ENCODE data around the gene RBM20. TPM values are rescaled to one million over a fixed set of nuclear protein-coding genes. Genes with fewer than 3 reads are reported as not detected.
A peak's percentile ranks its signal among the peaks of the same experiment; 100 is the strongest.

Gene RBM20
- total and polyA plus RNA-seq, 10 of the 15 experiments (the other 5 are each of a cell fraction or from before 2014, with no cell fraction given), result 0.04 to 0.26 (median 0.15) TPM

- TF ChIP-seq ZBTB11 (CRISPR knock-in tag; IDR thresholded peaks at IDR 0.05), result no peak
- no peak for TF ChIP-seq CEBPZ (IDR thresholded peaks at IDR 0.05; ENCODE audit: low read depth, low read length)
- TF ChIP-seq SRF (IDR thresholded peaks at IDR 0.05; ENCODE audit: low read depth in 2 of 2, low read length in 2 of 2), result no peak
- peak; percentile 49; the same call in 1 of the 2 replicates for TF ChIP-seq CREB1 (IDR thresholded peaks at IDR 0.05; ENCODE audit: low read depth)
- no peak for TF ChIP-seq ZNF207 (IDR thresholded peaks at IDR 0.05; ENCODE audit: borderline replicate concordance)
- TF ChIP-seq RAD21 (IDR thresholded peaks at IDR 0.05; ENCODE audit: insufficient read depth, low read depth, low read length), result peak; percentile 64
- TF ChIP-seq IKZF2 (IDR thresholded peaks at IDR 0.05), result peak in 1 of 2 experiments; percentile 37; a peak in 1 of 4 replicates
- peak; percentile 49; the same call in 1 of the 2 replicates for TF ChIP-seq SMC3 (IDR thresholded peaks at IDR 0.05; ENCODE audit: borderline replicate concordance, low read length)
Measured at GRCh38 chr10:110671788-110672579, 27.8 kb downstream of the RBM20 start (continued).

All from GM12878 (cell line).